HG02943 (cell line): ENCODE data around the gene BCL2L12.

Experiments used
- ATAC-seq: cut with Tn5 transposase; IDR thresholded peaks from one replicate; pipeline ENCODE4 v1.9.1; 2021; ENCODE audit warnings: mild to moderate bottlenecking, low read depth, moderate library complexity; ENCODE audit not compliant: unreplicated experiment

BCL2L12 gene

GRCh38 chr19:49660338-49660961 is 5.3 kb upstream of the BCL2L12 start:
- ATAC-seq, result no peak

GRCh38 chr19:49662011-49662410 is 3.7 kb upstream of the BCL2L12 start:
- no peak for ATAC-seq

GRCh38 chr19:49663224-49663623 is 2.5 kb upstream of the BCL2L12 start:
- ATAC-seq, result no peak

- ATAC-seq, result no peak
Measured at GRCh38 chr19:49664171-49665035, 1.3 kb upstream of the BCL2L12 start.

GRCh38 chr19:49665036-49665350 is 740 bp upstream of the BCL2L12 start:
- no peak for ATAC-seq

GRCh38 chr19:49666120-49666444 is 349 bp downstream of the BCL2L12 start:
- ATAC-seq, result no peak

GRCh38 chr19:49667473-49667872 is 1.7 kb downstream of the BCL2L12 start:
- ATAC-seq, result no peak

GRCh38 chr19:49669516-49669915 is 3.8 kb downstream of the BCL2L12 start:
- no peak for ATAC-seq

GRCh38 chr19:49672131-49672919 is 6.6 kb downstream of the BCL2L12 start:
- ATAC-seq, result no peak

- ATAC-seq, result no peak
Measured at GRCh38 chr19:49676136-49676783, 10.5 kb downstream of the BCL2L12 start.

GRCh38 chr19:49676784-49677230 is 11.1 kb downstream of the BCL2L12 start:
- peak; percentile 60 for ATAC-seq

- no peak for ATAC-seq
Measured at GRCh38 chr19:49677231-49677900, 11.6 kb downstream of the BCL2L12 start, which contains the start of gene PRMT1. TSS of gene PRMT1 (plus strand) at chr19:49677271. CDS start at chr19:49677281, 10 bp downstream.

- ATAC-seq, result no peak
Measured at GRCh38 chr19:49677901-49678674, 12.4 kb downstream of the BCL2L12 start.

- no peak for ATAC-seq
Measured at GRCh38 chr19:49678985-49679770, 13.4 kb downstream of the BCL2L12 start.

GRCh38 chr19:49679771-49680413 is 14.2 kb downstream of the BCL2L12 start:
- no peak for ATAC-seq

GRCh38 chr19:49680421-49681351 is 15.0 kb downstream of the BCL2L12 start:
- ATAC-seq, result no peak

- no peak for ATAC-seq
Measured at GRCh38 chr19:49681830-49682229, 16.1 kb downstream of the BCL2L12 start.
